Pancreas (tissue), 10 donors: ENCODE results near the gene RIPK4. TPM values are rescaled to one million over a fixed set of nuclear protein-coding genes. Genes with fewer than 3 reads are reported as not detected.
A peak's percentile ranks its signal among the peaks of the same experiment; 100 is the strongest.
"Not testable (repeated sequence)": the region's sequence is repeated elsewhere in the genome, so short reads cannot be mapped to it uniquely, and the experiment has no call there.

ENCODE experiments used
- ATAC-seq, 4 donors: fragments of 200-7000 bp; cut with Tn5 transposase; one replicate each; pipeline versions ENCODE4 v1.8.0 to v1.9.1; 2020; ENCODE audit warnings: mild to moderate bottlenecking in 4 of 4, moderate library complexity in 4 of 4
- DNase-seq, 6 donors: peaks; one replicate each; pipeline ENCODE4 v3.0.0-alpha.2; 2020
- FAIRE-seq: peaks from 2 replicates; lab custom pipeline; 2012; peaks lifted over from hg19 to GRCh38; lab: Jason Lieb, UNC
- H3K27ac ChIP-seq, 4 donors: fragments of 200-600 bp; sonication (generic); 1 replicate in 3 of 4; 2 replicates in 1 of 4; pipeline versions ENCODE4 v1.5.0 to v1.8.0; 2020
- H3K27me3 ChIP-seq, 4 donors: fragments of 200-600 bp; one replicate each; pipeline ENCODE4 v1.8.0; 2021
- H3K36me3 ChIP-seq, 3 donors: fragments of 200-600 bp; sonication (generic) in 1 of 3; one replicate each; pipeline versions ENCODE4 v1.5.0 to v1.8.0; 2020 to 2021
- H3K4me1 ChIP-seq, 3 donors: fragments of 200-600 bp; one replicate each; pipeline ENCODE4 v1.8.0; 2021
- H3K4me3 ChIP-seq, 4 donors: fragments of 200-600 bp; sonication (generic) in 2 of 4; one replicate each; pipeline versions ENCODE4 v1.5.0 to v1.8.0; 2020 to 2021
- H3K9me3 ChIP-seq, 4 donors: fragments of 200-600 bp; one replicate each; pipeline ENCODE4 v1.8.0; 2021
- CTCF ChIP-seq, 4 donors: fragments of 200-600 bp; sonication (generic) in 3 of 4; IDR thresholded peaks; one replicate each; pipeline versions ENCODE4 v1.5.0 to v1.8.0; 2021; ENCODE audit warnings: antibody characterized with exemption in 4 of 4
- WGBS, 2 donors: extraction: QIAGEN DNeasy Blood & Tissue Kit; methylation state at CpG; one replicate each; pipeline ENCODE4 v1.1.7; 2013; 5-methylcytosine and 5-hydroxymethylcytosine counted together
- intact Hi-C, 3 donors: fragments of 100-400 bp; cut with DNase I; formaldehyde crosslinking; loops; one replicate each; pipeline versions ENCODE4 v1.11.1 to v1.14.2; 2022
- polyA plus RNA-seq, 2 donors: library from polyadenylated mRNA; stranded (reverse); fragments of 200-250 nt; gene quantifications; one replicate each; pipeline ENCODE4 v1.2.3, GENCODE V29; 2013
- total RNA-seq, 6 donors: library from RNA; stranded (reverse); fragmentation: NEBNext Ultra II Directional in 4 of 6; extraction: Animal tissue kit (Norgen Biotek cat#: 25700) in 4 of 6; gene quantifications; one replicate each; pipeline versions ENCODE4 v1.2.1 to v1.2.4, GENCODE V29; 2021 to 2023
- donor health status: healthy with polysubstance abuse.
- donor health status: DM: no; HTN: no; CAD: no; lungs with moderate emphysema.
- donor health status: DM: no; HTN: no; CAD: no.
- donor health status: control.
- donor health status: control.
- donor health status: Bipolar disorder and iron deficiency.
- donor health status: DM: yes; HTN: yes; CAD: no.
- donor health status: DM: no; HTN: no; CAD: no.
- donor health status: DM: no; HTN: no; CAD: no.
- donor health status: DM: yes; HTN: yes; CAD: no.

Gene RIPK4
- total and polyA plus RNA-seq, 8 donors: 7.7 to 18.2 (median 12.8) TPM

DNA sequence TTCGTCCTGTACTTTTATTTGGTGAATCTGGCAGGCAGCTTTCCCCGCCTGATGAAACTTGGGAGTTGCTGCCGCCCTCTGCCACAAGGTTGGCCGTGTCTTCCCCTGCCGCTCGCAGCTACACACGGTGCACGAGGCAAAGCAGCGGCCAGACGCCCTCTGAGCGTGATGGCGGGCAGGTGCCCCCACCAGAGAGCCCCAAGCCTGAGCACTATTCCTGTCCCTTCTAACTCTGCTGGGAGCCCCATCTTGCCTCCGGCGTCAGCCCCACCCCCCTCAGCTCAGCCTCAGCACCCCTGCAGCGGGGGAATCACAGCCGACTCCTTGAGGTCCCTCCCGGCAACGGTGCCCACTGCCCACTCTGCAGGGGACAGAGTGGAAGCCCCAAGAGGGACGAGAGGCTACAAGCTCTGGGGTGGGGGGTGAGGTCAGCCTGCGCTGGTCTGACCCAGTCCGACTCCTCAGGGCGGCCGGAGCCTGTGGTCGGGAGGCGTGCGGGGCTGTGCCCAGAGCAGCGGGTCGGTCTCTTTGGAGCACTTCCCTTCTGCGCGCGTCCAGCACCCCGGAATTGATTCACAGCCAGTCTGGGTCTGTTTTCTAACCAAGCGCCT is 41.3 kb downstream of the RIPK4 start:
- no peak overlapping the region for H3K27ac ChIP-seq
- no peak for TF ChIP-seq CTCF (IDR thresholded peaks at IDR 0.05)
- no peak for ATAC-seq
- intact Hi-C loops: no loop called here
- no peaks in the 10 kb centered on the region for H3K4me1 ChIP-seq
- no peak for DNase-seq
- WGBS, 2 donors: 77 to 79% methylated on average over 33 of the region's 33 CpGs
- no peaks in the 10 kb centered on the region for H3K27me3 ChIP-seq
- no peaks in the 10 kb centered on the region for H3K9me3 ChIP-seq
- H3K36me3 ChIP-seq: no peaks in the 10 kb centered on the region
- H3K4me3 ChIP-seq: no peak overlapping the region
- no peak for FAIRE-seq

GRCh38 chr21:41723835-41724234 is 43.0 kb downstream of the RIPK4 start:
- H3K27ac ChIP-seq, ATAC-seq, H3K9me3 ChIP-seq, H3K36me3 ChIP-seq, FAIRE-seq, intact Hi-C loops, H3K4me1 ChIP-seq, DNase-seq, H3K27me3 ChIP-seq, H3K4me3 ChIP-seq: not testable (repeated sequence)
- 83 to 90% methylated on average over 9 of the region's 9 CpGs for WGBS, 2 donors

- no peak for TF ChIP-seq CTCF (IDR thresholded peaks at IDR 0.05)
- no peak overlapping the region for H3K4me3 ChIP-seq
- H3K27ac ChIP-seq: no peak overlapping the region
- no peaks in the 10 kb centered on the region for H3K4me1 ChIP-seq
- no peaks in the 10 kb centered on the region for H3K27me3 ChIP-seq
- no peak for DNase-seq
- no peaks in the 10 kb centered on the region for H3K36me3 ChIP-seq
- no peak for ATAC-seq
- 83 to 86% methylated on average over 19 to 20 of the region's 20 CpGs for WGBS, 2 donors
- no peak for FAIRE-seq
- no peaks in the 10 kb centered on the region for H3K9me3 ChIP-seq
- intact Hi-C loops: no loop called here
Observed at GRCh38 chr21:41722052-41723018, 44.5 kb downstream of the RIPK4 start.

- no peak for TF ChIP-seq CTCF (IDR thresholded peaks at IDR 0.05)
- Histone ChIP-seq H3K36me3 (no peaks in the 10 kb centered on the region), H3K9me3 (no peaks in the 10 kb centered on the region), H3K4me3 (no peak overlapping the region), H3K27me3 (no peaks in the 10 kb centered on the region), H3K27ac (no peak overlapping the region), H3K4me1 (peaks cover 0 to 7% (median 0%) of the 10 kb centered on the region in 3 donors)
- DNase-seq (no peak), FAIRE-seq (no peak), ATAC-seq (no peak)
- 93 to 98% methylated on average over 2 of the region's 2 CpGs for WGBS, 2 donors
- intact Hi-C loops: no loop called here
Observed at GRCh38 chr21:41720250-41720649, 46.6 kb downstream of the RIPK4 start.

DNA sequence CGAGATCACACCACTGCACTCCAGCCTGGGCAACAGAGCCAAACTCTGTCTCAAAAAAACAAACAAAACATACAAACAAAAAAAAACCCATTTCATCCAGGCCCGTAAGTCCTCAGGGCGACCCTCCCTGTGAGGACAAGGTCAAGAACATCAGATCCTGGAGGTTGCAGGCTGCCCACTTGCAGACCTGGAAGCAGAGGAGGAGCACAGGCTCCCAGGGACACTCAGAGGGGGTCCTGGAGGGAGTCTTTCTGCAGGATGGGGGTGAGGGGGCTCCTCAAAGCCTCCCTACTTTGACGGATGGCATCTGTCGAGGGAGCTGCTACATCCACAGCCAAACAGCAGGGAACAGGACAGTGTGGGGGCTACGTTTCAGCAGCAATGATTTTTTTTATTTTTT is 47.2 kb downstream of the RIPK4 start:
- TF ChIP-seq CTCF (IDR thresholded peaks at IDR 0.05): no peak
- WGBS, 2 donors: 88 to 96% methylated on average over 6 of the region's 6 CpGs
- intact Hi-C loops: no loop called here
- no peaks in the 10 kb centered on the region for H3K36me3 ChIP-seq
- H3K27ac ChIP-seq: no peak overlapping the region
- H3K9me3 ChIP-seq: no peaks in the 10 kb centered on the region
- no peak overlapping the region for H3K4me3 ChIP-seq
- peaks cover 0 to 7% (median 0%) of the 10 kb centered on the region in 3 donors for H3K4me1 ChIP-seq
- H3K27me3 ChIP-seq: no peaks in the 10 kb centered on the region
- no peak for ATAC-seq
- DNase-seq: peak in 1 of 6 donors; percentile 7
- FAIRE-seq: no peak
